Measurements from ENCODE around the gene AMHR2. TPM values are rescaled to one million over a fixed set of nuclear protein-coding genes. Genes with fewer than 3 reads are reported as not detected.
"Not testable (repeated sequence)": the region's sequence is repeated elsewhere in the genome, so short reads cannot be mapped to it uniquely, and the experiment has no call there.

Gene AMHR2
- total and polyA plus RNA-seq, 3 donors from 2014 or later: 33.9 to 42.1 (median 39.0) TPM

DNA sequence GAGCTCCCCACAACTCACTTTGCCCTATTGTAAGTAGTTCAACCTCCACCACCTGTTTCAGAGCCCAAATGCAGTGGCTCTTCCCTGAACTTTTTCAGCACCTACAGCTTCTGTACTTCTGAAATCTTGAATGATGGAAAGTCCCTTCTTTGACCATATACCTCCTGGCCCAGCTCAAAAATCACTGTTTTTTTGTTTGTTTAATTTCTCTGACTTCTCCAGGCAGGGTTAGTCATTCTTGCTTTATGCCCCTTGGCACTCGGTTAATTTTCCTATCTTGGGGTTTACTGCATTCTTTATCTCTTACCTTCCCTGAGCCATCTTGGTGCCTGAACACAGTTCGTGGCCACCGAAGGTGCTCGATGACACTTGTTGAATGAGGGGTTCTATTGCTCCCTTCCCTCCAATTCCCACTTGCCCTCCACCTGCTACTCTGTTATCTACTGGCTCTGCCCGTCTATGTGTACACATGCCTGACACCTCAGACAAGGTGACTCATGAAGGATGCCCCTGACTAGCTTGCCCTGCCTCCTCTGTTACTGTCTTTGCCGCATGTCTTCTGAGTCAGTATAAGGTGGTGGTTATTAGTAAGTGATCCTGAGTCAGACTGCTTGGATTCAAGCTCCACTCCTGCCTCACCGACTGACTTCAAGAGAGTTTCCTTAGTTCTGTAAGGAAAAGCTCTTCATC is 4.4 kb downstream of the AMHR2 start:
- intact Hi-C loops (cut with DNase I; ENCODE audit: low total_unique reads): no loop called here
- peaks cover 29% of the 10 kb centered on the region for H3K4me1 ChIP-seq
- no peaks in the 10 kb centered on the region for H3K27me3 ChIP-seq
- TF ChIP-seq, protein P1, sequence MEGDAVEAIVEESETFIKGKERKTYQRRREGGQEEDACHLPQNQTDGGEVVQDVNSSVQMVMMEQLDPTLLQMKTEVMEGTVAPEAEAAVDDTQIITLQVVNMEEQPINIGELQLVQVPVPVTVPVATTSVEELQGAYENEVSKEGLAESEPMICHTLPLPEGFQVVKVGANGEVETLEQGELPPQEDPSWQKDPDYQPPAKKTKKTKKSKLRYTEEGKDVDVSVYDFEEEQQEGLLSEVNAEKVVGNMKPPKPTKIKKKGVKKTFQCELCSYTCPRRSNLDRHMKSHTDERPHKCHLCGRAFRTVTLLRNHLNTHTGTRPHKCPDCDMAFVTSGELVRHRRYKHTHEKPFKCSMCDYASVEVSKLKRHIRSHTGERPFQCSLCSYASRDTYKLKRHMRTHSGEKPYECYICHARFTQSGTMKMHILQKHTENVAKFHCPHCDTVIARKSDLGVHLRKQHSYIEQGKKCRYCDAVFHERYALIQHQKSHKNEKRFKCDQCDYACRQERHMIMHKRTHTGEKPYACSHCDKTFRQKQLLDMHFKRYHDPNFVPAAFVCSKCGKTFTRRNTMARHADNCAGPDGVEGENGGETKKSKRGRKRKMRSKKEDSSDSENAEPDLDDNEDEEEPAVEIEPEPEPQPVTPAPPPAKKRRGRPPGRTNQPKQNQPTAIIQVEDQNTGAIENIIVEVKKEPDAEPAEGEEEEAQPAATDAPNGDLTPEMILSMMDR (IDR thresholded peaks at IDR 0.05): no peak
- H3K9me3 ChIP-seq: no peaks in the 10 kb centered on the region
- DNase-seq: no peak
- no peak overlapping the region for H3K27ac ChIP-seq
- 87 to 92% methylated on average over 7 of the region's 7 CpGs for WGBS, 2 donors
- H3K4me3 ChIP-seq: no peak overlapping the region
- H3K36me3 ChIP-seq (ENCODE audit: low read depth, missing control alignments): no peaks in the 10 kb centered on the region

DNA sequence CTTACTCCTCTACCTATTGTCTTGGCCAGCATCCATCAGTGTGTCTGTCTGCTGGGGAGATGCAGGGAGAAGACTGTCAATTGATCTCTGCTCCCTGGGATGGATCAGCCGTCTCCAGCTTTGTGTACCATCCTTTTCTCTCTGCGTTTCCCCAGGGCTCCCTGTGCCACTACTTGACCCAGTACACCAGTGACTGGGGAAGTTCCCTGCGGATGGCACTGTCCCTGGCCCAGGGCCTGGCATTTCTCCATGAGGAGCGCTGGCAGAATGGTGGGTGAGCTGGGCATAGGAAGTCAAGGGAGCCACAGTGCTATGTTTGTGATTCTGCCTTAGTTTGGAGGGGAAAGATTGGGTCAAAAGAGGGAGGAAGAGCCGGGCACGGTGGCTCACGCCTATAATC is 5.1 kb downstream of the AMHR2 start:
- H3K4me1 ChIP-seq: peaks cover 26% of the 10 kb centered on the region
- intact Hi-C loops (cut with DNase I; ENCODE audit: low total_unique reads): no loop called here
- 80 to 82% methylated on average over 7 of the region's 7 CpGs for WGBS, 2 donors
- TF ChIP-seq POLR2A (IDR thresholded peaks at IDR 0.05): no peak
- TF ChIP-seq, protein P1 (IDR thresholded peaks at IDR 0.05): no peak
- no peak overlapping the region for H3K27ac ChIP-seq
- no peaks in the 10 kb centered on the region for H3K36me3 ChIP-seq (ENCODE audit: low read depth, missing control alignments)
- no peak overlapping the region for H3K4me3 ChIP-seq
- H3K27me3 ChIP-seq: no peaks in the 10 kb centered on the region
- H3K9me3 ChIP-seq: no peaks in the 10 kb centered on the region
- DNase-seq: no peak

DNA sequence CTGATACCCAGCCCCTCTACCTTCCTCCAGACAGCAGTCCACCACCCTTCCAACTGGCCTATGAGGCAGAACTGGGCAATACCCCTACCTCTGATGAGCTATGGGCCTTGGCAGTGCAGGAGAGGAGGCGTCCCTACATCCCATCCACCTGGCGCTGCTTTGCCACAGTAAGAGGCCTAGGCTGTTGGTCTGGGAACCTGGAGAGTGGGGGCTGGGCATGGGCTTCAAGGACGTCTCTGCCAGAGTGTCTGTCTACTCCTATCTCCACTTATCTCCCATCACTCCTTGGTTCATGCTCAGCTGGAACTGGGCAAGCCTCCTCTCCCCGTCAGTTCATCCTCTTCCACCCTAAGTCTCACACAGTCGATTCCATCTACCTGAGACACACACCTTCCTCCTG is 6.5 kb downstream of the AMHR2 start:
- TF ChIP-seq, protein P1 (IDR thresholded peaks at IDR 0.05): no peak
- TF ChIP-seq POLR2A (IDR thresholded peaks at IDR 0.05): no peak
- intact Hi-C loops (cut with DNase I; ENCODE audit: low total_unique reads): no loop called here
- Histone ChIP-seq H3K9me3 (no peaks in the 10 kb centered on the region), H3K4me1 (peaks cover 13% of the 10 kb centered on the region), H3K27ac (no peak overlapping the region), H3K36me3 (ENCODE audit: low read depth, missing control alignments) (no peaks in the 10 kb centered on the region), H3K27me3 (no peaks in the 10 kb centered on the region), H3K4me3 (no peak overlapping the region)
- WGBS, 2 donors: 70 to 83% methylated on average over 2 to 5 of the region's 5 CpGs
- DNase-seq: no peak

DNA sequence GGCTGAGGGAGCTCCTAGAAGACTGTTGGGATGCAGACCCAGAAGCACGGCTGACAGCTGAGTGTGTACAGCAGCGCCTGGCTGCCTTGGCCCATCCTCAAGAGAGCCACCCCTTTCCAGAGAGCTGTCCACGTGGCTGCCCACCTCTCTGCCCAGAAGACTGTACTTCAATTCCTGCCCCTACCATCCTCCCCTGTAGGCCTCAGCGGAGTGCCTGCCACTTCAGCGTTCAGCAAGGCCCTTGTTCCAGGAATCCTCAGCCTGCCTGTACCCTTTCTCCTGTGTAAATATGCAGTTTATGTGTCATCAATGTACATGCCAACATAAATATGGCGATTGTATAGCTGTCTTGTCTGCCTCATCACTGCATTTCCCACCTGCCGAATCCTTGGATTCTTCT is 7.5 kb downstream of the AMHR2 start:
- H3K36me3 ChIP-seq (ENCODE audit: low read depth, missing control alignments): no peaks in the 10 kb centered on the region
- DNase-seq: no peak
- no peak overlapping the region for H3K4me3 ChIP-seq
- peaks cover 2% of the 10 kb centered on the region for H3K4me1 ChIP-seq
- no peak overlapping the region for H3K27ac ChIP-seq
- WGBS, 2 donors: 78 to 85% methylated on average over 5 to 7 of the region's 7 CpGs
- TF ChIP-seq, protein P1 (IDR thresholded peaks at IDR 0.05): no peak
- TF ChIP-seq POLR2A (IDR thresholded peaks at IDR 0.05): no peak
- intact Hi-C loops (cut with DNase I; ENCODE audit: low total_unique reads): no loop called here
- no peaks in the 10 kb centered on the region for H3K9me3 ChIP-seq
- no peaks in the 10 kb centered on the region for H3K27me3 ChIP-seq

DNA sequence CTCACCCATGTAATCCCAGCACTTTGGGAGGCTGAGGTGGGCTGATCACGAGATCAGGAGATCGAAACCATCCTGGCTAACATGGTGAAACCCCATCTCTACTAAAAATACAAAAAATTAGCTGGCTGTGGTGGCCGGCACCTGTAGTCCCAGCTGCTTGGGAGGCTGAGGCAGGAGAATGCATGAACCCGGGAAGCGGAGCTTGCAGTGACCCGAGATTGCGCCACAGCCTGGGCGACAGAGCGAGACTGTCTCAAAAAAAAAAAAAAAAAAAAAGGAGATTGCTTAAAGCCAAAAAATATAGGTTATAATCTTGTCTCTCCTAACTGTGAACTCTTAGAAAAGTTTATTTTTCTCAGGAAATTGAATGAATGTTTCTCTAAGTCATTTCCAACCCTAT is 11.7 kb downstream of the AMHR2 start:
- H3K27ac ChIP-seq; H3K9me3 ChIP-seq; intact Hi-C loops (cut with DNase I; ENCODE audit: low total_unique reads); H3K4me1 ChIP-seq; H3K27me3 ChIP-seq; H3K36me3 ChIP-seq (ENCODE audit: low read depth, missing control alignments); DNase-seq; H3K4me3 ChIP-seq: not testable (repeated sequence)
- WGBS, 2 donors: 92 to 97% methylated on average over 9 of the region's 9 CpGs

DNA sequence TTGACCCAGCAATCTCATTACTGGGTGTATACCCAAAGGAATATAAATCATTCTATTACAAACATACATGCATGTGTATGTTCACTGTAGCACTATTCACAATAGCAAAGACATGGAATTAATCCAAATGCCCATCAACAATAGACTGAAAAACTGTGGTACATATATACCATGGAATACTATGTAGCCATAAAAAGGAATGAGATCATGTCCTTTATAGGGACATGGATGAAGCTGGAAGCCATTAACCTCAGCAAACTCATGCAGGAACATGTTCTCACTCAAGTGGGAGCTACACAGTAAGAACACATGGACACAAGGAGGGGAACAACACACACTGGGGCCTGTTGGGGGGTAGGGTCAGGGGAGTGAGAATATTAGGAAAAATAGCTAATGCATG is 15.9 kb downstream of the AMHR2 start:
- H3K27ac ChIP-seq; H3K9me3 ChIP-seq; H3K4me3 ChIP-seq; H3K27me3 ChIP-seq; DNase-seq; intact Hi-C loops (cut with DNase I; ENCODE audit: low total_unique reads); H3K36me3 ChIP-seq (ENCODE audit: low read depth, missing control alignments): not testable (repeated sequence)
- peaks cover 14% of the 10 kb centered on the region for H3K4me1 ChIP-seq

Data from testis (tissue), 3 donors.